ENCODE data around the gene RXRA.

DNA sequence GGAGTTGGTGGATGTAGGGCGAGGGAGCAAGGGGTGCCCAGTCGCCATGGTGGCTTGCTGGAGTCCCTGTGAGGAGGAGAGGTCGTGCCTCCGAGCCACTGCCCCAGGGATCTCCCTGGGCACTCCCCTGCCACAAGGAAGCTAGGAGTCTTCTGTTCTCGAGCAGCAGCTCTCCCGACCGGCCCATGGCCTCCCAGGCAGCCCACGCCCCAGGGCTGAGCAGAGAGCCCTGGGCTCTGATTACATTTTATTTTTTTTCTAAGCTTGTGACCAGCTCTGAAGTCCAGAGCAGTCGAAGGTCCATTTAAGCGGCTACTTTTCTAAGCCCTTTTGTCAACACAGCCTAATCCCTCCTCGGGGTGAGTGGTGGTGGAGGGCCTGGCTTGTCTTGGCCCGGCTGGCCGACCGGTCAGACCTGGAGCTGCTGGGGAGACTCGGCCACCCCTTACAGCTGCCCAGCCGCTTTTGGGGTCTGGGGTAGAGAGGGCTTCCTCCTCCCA is 2.1 kb downstream of the RXRA start:
- TF ChIP-seq TAF1 (IDR thresholded peaks at IDR 0.05; ENCODE audit: borderline replicate concordance, low read depth, low read length) (no peak), SIN3A (IDR thresholded peaks at IDR 0.05; ENCODE audit: borderline replicate concordance, low read depth, low read length) (no peak), TEAD4 (IDR thresholded peaks at IDR 0.05; ENCODE audit: borderline replicate concordance, insufficient read depth) (no peak)
- TF ChIP-seq, protein P1, sequence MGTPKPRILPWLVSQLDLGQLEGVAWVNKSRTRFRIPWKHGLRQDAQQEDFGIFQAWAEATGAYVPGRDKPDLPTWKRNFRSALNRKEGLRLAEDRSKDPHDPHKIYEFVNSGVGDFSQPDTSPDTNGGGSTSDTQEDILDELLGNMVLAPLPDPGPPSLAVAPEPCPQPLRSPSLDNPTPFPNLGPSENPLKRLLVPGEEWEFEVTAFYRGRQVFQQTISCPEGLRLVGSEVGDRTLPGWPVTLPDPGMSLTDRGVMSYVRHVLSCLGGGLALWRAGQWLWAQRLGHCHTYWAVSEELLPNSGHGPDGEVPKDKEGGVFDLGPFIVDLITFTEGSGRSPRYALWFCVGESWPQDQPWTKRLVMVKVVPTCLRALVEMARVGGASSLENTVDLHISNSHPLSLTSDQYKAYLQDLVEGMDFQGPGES (IDR thresholded peaks at IDR 0.05; ENCODE audit: low read depth, low read length): no peak
- TF ChIP-seq, protein P2, sequence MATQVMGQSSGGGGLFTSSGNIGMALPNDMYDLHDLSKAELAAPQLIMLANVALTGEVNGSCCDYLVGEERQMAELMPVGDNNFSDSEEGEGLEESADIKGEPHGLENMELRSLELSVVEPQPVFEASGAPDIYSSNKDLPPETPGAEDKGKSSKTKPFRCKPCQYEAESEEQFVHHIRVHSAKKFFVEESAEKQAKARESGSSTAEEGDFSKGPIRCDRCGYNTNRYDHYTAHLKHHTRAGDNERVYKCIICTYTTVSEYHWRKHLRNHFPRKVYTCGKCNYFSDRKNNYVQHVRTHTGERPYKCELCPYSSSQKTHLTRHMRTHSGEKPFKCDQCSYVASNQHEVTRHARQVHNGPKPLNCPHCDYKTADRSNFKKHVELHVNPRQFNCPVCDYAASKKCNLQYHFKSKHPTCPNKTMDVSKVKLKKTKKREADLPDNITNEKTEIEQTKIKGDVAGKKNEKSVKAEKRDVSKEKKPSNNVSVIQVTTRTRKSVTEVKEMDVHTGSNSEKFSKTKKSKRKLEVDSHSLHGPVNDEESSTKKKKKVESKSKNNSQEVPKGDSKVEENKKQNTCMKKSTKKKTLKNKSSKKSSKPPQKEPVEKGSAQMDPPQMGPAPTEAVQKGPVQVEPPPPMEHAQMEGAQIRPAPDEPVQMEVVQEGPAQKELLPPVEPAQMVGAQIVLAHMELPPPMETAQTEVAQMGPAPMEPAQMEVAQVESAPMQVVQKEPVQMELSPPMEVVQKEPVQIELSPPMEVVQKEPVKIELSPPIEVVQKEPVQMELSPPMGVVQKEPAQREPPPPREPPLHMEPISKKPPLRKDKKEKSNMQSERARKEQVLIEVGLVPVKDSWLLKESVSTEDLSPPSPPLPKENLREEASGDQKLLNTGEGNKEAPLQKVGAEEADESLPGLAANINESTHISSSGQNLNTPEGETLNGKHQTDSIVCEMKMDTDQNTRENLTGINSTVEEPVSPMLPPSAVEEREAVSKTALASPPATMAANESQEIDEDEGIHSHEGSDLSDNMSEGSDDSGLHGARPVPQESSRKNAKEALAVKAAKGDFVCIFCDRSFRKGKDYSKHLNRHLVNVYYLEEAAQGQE (IDR thresholded peaks at IDR 0.05; ENCODE audit: low read depth, low read length): no peak
- TF ChIP-seq, protein P3, sequence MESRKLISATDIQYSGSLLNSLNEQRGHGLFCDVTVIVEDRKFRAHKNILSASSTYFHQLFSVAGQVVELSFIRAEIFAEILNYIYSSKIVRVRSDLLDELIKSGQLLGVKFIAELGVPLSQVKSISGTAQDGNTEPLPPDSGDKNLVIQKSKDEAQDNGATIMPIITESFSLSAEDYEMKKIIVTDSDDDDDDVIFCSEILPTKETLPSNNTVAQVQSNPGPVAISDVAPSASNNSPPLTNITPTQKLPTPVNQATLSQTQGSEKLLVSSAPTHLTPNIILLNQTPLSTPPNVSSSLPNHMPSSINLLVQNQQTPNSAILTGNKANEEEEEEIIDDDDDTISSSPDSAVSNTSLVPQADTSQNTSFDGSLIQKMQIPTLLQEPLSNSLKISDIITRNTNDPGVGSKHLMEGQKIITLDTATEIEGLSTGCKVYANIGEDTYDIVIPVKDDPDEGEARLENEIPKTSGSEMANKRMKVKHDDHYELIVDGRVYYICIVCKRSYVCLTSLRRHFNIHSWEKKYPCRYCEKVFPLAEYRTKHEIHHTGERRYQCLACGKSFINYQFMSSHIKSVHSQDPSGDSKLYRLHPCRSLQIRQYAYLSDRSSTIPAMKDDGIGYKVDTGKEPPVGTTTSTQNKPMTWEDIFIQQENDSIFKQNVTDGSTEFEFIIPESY (IDR thresholded peaks at IDR 0.05; ENCODE audit: borderline replicate concordance, low read depth): no peak
- TF ChIP-seq, protein P4, sequence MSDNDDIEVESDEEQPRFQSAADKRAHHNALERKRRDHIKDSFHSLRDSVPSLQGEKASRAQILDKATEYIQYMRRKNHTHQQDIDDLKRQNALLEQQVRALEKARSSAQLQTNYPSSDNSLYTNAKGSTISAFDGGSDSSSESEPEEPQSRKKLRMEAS (IDR thresholded peaks at IDR 0.05; ENCODE audit: low read depth): no peak
